HG02571 (cell line): ENCODE data around the gene ANAPC10.
"Not testable (repeated sequence)": the region's sequence is repeated elsewhere in the genome, so short reads cannot be mapped to it uniquely, and the experiment has no call there.

ENCODE experiments used
- ATAC-seq: cut with Tn5 transposase; IDR thresholded peaks from one replicate; pipeline ENCODE4 v1.9.1; 2021; ENCODE audit warnings: mild to moderate bottlenecking, moderate library complexity; ENCODE audit not compliant: unreplicated experiment

Gene ANAPC10

GRCh38 chr4:145097821-145098674 is at the start of gene ANAPC10, which contains the start of gene ABCE1:
ANAPC10 (minus strand) TSS chr4:145098196; CDS start chr4:145096099, 2,097 bp downstream.
ABCE1 (plus strand) TSS chr4:145098311; CDS start chr4:145104413, 6,102 bp downstream.
- ATAC-seq: peak; percentile 80

GRCh38 chr4:145136219-145136618 is 38.2 kb upstream of the ANAPC10 start:
- not testable (repeated sequence) for ATAC-seq

GRCh38 chr4:145132511-145133098 is 34.6 kb upstream of the ANAPC10 start:
- peak; percentile 66 for ATAC-seq

- no peak for ATAC-seq
These were observed 33.9 kb upstream of the ANAPC10 start for GRCh38 chr4:145131848-145132247.

- ATAC-seq: no peak
These were observed 32.9 kb upstream of the ANAPC10 start for GRCh38 chr4:145130788-145131399.

GRCh38 chr4:145130130-145130529 is 32.1 kb upstream of the ANAPC10 start:
- ATAC-seq: no peak

- ATAC-seq: no peak
These were observed 27.4 kb upstream of the ANAPC10 start for GRCh38 chr4:145125396-145125795.

- ATAC-seq: no peak
These were observed 10.1 kb upstream of the ANAPC10 start for GRCh38 chr4:145108128-145108527.

GRCh38 chr4:145107126-145107525 is 9.1 kb upstream of the ANAPC10 start:
- no peak for ATAC-seq

GRCh38 chr4:145103496-145103895 is 5.5 kb upstream of the ANAPC10 start:
- no peak for ATAC-seq

GRCh38 chr4:145102619-145103018 is 4.6 kb upstream of the ANAPC10 start:
- no peak for ATAC-seq

- ATAC-seq: no peak
These were observed 3.1 kb upstream of the ANAPC10 start for GRCh38 chr4:145101091-145101490.

GRCh38 chr4:145099653-145100052 is 1.7 kb upstream of the ANAPC10 start:
- ATAC-seq: no peak

GRCh38 chr4:145098675-145099037 is 660 bp upstream of the ANAPC10 start:
- ATAC-seq: peak; percentile 19

- peak; percentile 6 for ATAC-seq
These were observed 620 bp downstream of the ANAPC10 start for GRCh38 chr4:145097331-145097820.

- ATAC-seq: no peak
These were observed 4.4 kb downstream of the ANAPC10 start for GRCh38 chr4:145093638-145094037.

GRCh38 chr4:145090380-145090779 is 7.6 kb downstream of the ANAPC10 start:
- ATAC-seq: no peak

- no peak for ATAC-seq
These were observed 13.9 kb downstream of the ANAPC10 start for GRCh38 chr4:145083891-145084605.

GRCh38 chr4:145081756-145082155 is 16.2 kb downstream of the ANAPC10 start:
- no peak for ATAC-seq

GRCh38 chr4:145076469-145076855 is 21.5 kb downstream of the ANAPC10 start:
- ATAC-seq: no peak
